NCI-H82 (cell line): Measurements from ENCODE around the gene PLEKHM3.
A peak's percentile ranks its signal among the peaks of the same experiment; 100 is the strongest.
"Not testable (repeated sequence)": the region's sequence is repeated elsewhere in the genome, so short reads cannot be mapped to it uniquely, and the experiment has no call there.

Source experiments
- DNase-seq: peaks from one replicate; lab custom pipeline; 2025; lab: John Stamatoyannopoulos, UW

PLEKHM3 gene

DNA sequence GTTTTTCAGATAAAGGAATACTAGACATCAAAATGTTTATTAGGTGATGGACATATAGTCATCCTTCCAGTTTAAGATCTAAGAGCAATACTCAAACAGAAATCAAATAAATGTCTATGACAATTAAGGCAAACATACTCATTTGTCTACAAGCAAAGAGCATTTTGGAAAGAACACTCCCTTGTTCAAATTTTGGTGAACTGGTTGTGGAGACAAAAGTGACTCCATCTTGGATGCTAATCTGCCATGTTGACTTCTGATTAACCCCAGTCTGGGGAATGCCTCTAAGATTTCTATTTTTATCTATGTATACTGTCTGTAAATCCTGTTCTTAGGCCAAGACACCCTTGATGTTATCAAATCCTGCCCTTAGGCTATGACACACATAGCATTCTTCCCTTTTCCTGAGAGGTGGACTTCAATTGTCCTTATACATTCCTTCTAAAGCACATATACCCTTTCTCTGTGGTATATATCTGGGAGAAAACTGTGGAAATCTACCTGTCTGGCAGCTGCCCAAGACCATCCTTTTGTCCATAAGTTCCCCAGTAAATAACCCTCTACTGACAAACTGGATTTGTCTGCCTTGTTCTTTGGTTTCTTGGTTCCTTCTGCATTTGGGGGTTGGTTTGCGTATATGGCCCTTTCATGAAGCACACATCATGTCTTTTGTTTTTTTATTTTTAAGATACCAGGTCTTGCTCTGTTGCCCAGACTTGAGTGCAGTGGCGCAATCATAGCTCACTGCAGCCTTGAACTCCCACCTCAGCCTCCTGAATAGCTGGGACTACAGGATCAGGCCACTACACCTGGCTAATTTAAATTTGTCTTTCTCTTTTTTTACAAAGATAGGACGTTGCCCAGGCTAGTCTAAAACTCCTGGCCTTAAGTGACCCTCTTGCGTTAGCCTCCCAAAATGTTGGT, 12.5 kb upstream of the PLEKHM3 start:
- no peak for DNase-seq

DNA sequence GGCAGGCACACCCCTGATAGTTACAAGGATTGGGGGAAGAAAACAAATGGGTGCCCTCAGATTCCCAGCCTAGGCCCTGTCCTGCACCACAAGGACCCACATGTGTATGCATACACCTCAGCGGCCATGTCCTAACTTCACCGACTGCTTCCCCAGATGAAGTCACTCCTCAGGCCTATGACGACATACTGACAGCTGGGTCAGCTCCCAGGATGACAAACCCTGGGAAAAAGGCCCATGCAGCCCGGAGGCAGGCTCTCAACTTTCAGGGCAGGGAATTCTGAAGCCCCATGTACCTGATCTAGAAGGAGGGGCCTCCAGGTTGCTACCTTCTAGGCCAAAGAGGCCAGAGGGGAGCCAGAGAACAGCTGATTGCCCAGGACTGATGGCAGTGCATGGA, 11.0 kb upstream of the PLEKHM3 start:
- no peak for DNase-seq

DNA sequence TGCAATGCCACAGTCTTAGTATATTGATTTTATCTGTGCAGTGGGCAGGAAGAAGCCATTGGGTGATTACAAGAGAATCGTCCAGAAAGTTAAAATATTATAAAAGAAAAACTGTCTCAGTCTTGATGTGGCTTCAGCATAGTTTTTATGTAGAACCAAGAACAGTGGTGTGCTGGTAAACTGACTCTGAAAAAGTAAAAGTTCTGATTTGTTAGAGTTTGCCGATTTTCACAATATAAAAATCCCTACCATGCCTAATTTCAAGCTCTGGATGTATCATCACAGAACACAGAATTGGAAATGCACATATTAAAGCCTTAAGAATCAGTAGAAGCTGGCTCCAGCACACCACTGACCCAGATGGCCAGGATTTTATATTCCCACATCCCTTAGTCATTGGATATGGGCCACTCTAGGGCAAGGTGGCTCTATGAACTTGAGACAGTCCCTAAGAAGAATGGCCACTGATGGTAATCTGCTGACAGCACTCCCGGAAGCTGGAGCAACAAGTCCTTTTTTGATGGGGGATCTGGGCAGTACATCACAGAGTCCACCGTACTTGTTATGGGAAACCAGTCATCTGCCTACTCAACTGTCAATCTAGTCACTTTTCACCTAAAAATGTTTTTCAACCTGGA, 9.3 kb upstream of the PLEKHM3 start:
- DNase-seq = no peak

DNA sequence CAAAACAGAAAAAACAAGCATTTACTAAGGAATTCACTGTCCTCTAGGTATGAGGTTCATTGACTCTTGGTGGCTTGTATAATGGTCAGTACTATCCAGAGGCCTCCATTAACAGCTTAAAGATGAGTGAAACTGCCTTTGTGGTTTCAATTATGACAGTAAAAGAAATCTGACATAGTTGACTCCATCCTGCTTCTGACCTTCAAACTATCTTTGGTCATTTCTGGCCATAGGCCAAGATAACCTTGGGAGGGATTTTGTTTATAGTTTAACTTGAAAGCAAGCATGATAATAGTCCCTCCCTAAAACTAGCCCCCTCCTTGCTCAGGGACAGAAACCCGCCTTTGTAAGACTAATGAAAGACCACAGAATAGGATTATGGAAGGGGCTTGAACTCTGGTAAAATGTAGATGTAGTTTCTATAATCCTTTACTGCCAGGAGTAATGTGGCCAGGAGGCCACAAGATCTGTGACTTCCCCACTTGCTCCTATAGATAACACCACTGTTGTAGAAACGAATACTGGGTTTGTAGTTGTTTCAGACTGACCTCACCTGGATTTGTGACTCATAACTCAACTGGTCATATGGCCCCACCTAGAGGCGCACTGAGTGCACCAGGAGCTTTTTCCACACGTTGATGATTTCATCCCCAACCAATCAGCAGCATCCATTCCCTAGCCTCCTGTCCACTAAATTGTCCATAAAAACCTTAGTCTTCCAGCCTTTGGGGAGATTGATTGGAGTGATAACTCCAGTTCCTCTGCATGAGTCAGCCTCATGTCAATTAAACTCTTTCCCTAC, 8.6 kb upstream of the PLEKHM3 start:
- DNase-seq = peak; percentile 68

DNA sequence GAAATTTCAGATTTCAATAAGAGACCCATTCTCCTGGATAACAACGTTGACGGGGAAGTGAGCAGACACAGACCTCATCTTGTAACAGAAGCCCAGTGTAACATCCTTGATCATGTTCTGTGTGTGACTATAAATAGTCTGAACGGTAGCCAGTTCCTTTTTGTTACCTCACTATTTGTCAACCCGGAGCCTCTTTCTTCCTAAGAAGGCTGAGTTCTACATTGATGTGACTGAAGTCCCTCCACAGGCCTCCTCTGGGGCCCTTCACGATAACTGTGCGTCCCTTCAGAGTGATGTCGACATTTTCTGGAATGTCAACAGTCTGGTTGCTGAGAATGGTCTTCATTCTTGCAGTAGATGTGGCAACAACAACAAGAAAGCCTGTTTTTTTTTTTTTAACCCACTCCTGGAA, 6.3 kb upstream of the PLEKHM3 start:
- no peak for DNase-seq

DNA sequence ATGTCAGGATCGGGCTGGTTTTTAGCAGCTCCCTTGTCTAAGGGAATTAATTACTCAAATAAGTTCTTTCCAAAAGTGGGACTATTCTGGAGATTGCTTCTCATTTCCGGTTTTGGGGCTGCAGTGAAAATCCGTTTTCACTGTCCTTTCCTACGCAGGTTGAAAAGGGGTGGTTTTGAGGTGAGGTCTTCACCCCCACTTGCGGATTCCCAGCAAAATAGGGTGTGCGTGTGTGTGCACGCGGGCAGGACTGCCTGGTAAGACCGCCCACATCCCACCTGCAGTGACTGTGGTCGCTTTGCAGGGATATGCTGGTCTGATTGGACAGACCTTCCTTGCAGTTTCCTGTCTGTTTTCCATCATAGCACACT, 472 bp upstream of the PLEKHM3 start:
- DNase-seq = peak; percentile 41

DNA sequence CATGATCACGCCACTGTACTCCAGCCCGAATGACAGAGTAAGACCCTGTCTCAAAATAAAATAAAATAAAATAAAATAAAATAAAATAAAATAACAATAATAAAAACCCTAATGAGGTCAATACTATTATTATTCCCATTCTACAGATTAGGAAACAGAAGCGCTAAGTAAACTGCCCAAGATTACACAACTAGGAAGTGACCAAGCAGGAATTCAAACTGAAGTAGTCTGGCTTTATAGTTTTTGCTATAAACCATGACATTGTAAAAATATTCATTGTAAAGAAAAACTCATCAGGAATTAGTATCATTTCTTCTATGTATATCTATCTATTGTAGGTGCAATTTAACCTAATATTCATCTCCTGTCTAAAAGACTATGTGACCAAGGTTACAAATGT, 1.2 kb downstream of the PLEKHM3 start:
- no peak for DNase-seq

DNA sequence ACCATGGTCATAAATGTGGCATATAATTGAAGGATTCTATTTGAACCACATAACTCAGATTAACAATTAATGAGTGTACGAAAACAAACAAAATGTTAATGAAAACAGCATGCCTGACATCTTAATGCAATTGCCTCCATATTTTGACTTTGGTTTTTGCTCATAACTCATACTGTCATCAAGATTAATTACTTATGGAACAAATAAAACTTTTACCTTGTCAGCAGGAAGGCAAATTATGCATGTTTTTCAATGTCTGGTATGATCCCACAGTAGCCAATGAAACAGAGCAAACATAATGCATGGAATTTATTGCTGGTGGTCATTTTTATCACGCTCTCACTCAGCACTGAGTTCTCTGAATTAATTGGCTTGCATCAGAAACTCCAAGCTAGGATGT, 5.1 kb downstream of the PLEKHM3 start:
- no peak for DNase-seq

DNA sequence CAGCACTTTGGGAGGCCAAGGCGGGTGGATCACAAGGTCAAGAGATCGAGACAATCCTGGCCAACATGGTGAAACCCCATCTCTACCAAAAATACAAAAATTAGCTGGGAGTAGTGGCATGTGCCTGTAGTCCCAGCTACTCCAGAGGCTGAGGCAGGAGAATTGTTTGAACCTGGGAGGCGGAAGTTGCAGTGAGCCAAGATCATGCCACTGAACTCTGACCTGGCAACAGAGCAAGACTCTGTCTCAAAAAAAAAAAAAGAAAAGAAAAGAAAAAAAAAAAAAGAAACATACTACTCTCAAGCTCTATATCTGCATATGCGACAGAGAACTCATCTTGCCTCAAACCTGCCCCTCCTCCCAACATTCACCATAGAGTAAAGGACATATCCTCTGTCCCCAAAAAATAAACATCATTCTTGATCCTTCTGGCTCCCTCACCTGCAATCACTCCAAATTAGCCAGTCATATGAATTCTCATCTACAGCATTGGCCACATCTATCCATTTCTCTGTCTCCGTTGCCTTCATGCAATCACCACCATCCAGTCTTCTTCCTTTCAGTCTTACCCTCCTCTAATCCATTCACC, 7.1 kb downstream of the PLEKHM3 start:
- not testable (repeated sequence) for DNase-seq

DNA sequence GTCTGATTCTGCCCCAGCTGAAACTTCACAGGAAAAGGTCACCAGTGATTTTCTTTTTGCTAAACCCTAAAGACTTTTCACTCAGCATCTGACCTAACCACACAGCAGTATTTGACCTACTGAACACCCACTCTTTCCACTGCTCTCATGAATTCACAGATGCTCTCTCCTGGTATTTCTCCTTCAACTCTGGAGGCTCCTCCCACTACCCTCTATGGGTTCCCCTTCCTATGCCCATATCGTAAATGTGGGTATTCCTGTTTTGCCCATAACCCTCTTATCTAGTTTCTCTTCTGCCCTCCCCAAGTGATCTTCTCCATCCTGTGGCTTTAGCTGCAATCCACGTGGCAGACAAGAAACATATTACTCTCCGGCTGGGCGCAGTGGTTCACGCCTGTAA, 7.6 kb downstream of the PLEKHM3 start:
- no peak for DNase-seq

DNA sequence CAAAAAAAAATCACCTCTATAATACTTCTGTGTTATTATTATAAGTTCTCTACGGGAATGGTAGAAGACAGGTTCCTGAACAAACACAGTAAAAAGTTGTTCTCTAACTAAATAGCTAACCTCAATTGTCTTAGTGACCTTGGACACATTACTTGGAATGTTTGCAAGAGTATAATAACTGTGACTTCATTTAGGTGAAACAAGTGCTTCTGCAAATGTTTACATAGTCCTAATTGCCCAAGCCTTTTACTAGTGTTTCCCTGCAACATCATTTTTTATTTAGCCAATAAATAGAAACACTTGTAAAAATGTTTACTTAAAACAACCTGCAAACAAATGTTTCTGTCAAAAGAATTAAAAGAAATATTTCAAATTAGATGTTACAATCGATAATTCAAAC, 9.9 kb downstream of the PLEKHM3 start:
- no peak for DNase-seq

DNA sequence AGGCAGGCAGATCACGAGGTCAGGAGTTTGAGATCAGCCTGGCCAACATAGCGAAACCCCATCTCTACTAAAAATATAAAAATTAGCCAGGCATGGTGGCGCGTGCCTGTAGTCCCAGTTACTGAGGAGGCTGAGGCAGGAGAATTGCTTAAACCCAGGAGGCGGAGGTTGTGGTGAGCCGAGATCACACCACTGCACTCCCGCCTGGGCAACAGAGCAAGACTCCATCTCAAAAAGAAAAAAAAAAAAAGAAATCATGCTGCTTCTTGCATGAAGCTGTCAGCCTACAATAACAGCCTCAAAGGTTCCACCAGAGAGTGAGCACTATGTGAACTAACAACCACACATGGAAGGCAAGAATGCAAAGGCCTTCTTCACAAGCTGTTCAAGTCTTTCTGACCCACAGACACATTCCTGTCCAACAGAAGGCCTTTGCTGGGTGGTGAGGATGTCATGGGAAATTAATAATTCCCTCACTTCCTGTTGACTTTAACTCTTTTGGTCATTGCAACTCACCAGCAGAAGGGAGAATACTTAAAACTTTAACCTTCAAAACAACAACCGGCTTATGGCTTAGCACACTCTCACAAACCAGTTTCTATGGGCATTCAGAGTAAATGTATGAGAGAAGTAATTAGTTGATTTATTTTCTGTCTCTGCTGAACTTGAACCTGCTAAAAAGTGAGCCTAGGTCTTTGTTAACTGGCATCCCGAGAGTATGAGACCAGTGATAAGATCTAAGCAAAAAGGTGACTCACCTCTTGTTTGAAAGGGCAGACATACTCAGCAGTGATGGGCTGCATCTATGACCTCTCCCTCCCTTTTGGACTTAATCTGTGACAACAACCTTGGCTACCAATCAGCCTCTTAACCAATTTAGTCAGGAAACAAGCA, 11.8 kb downstream of the PLEKHM3 start:
- DNase-seq = peak; percentile 26

DNA sequence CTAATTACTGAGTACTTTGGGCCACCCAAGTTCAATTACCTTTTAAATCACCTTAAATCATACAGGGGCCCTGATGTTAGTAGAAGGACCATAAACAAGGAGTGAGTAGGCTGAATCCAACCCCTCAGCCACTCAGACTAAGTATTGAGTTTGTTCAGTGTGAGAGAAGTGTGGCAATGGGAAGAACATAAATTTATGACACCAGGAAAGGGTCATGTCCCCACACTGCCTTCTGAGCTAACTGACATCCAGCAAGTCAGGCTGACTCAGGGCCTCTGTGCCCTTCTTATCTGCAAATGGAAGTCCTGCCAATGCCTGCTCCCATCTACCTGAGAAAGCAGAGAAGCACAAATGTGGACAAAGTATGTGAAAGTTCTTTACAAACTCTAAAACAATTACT, 12.9 kb downstream of the PLEKHM3 start:
- DNase-seq = no peak

DNA sequence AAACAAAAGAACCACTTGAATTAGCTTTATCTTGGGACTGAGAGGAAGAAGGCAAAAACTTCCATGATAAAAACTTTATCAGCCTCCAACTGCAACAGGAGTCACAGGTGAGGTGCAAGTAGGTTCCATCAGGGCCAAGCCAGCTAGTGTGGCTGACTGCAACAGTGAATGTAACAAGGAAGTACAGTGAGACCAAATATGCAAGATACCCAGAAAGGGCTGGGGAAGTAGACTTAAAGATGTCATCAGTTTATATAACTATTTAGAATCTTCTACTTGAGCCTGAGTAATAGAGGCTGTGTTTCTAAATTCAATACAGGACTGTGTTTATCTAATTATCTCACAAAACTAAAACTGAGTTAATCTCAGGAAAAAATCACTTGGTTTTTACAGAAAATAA, 14.8 kb downstream of the PLEKHM3 start:
- DNase-seq = no peak

DNA sequence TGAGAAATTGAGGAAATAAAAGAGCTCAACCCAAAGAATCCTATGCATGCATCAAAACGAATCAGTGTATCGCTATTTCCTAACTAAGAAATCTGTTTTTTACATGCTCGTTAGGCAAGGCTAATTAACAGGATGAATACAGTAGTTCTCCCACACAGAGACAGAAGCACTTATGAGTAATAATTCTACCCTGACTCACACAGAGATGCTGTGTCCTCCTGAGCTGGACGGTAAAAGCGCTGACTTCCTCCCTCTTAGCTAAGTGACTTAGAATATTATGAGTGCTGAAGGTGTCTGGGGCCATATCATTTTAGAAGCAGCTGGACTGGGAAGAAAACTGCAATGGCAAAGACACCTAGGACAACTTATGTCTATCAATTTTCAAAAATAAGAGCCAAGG, 18.5 kb downstream of the PLEKHM3 start:
- DNase-seq = no peak

DNA sequence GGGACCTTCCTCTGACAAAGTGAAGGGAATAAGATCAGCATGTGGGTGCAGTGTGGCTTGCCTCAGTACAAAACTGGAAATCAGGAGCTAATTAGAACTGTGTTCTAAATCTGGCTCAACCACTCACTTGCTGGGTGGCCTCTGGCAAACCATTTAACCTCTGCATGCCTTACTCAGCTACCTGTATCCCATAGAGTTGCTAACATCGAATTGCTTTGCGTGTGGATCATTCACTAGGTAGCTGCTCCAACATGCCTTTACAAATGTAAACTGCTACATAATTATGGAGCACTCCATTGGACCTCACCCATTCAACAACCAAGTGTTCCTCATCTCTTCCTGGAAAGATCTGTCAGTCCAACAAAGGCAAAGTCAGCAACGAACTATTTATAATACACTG, 19.0 kb downstream of the PLEKHM3 start:
- DNase-seq = no peak

DNA sequence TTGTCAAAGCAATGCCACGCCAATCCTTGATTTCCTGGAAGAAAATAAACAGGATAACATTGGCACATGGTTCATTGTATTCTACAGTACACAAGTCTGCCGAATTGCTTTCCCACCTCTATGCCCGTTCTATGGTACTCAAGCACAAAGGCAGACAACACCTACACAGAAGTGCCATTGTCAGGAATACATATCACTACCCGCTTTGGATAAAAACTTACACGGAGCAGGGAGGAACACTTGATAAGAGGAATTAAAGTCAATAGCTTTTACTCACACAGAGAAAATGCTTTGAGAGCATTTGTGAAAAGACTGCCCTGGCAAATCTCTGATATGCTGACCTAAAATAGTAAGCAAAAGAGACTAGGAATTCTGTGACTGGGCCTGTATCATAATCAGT, 23.4 kb downstream of the PLEKHM3 start:
- DNase-seq = no peak

DNA sequence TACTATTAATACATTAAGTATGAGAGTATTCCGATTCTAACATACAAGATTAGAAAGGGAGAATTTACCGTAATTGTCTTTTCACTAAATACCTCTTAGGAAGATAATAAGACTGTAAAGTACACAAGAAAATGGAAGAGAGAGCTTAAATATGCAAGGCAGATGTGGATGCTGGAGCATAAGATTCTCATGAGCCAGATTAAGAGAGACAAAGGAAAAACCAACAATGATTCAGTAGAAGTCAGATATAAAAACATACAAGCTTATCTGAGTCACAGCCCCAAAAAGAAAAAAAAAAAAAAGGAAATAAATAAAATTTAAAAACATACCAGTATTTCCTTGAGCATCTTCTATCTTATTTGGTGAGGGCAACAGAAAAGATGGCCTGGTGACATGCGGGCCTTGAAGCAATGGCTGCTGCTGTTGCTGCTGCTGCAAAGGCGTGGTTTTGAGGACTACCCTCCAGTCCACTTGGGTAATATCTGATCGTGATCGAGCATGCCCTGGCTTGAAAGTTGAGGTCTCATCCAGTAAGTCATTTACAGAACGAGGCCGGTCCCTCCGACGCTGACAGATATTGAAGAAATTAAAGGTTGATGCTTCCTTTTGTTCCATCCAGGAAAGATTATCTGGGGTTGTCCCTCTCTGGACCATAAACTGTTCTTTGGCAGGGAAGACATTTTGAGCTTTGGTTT, 24.5 kb downstream of the PLEKHM3 start:
- no peak for DNase-seq

DNA sequence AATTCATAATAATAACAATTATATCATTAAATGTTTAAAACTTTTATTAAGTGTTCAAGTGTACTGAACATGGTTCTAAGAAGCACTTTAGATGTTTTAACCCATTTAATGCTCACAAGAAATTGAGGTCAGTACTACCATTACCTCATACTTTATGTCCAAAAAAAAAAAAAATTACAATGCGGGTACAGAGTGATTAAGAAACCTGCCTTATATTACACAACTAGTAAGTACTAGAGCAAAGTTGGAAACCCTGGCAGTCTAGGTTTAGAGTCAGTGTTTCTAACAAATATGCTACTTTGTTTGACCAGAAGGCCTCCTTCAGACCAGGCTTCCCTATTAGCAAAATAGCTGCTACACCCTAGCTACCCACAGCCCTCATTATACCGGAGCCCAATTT, 28.5 kb downstream of the PLEKHM3 start:
- DNase-seq = no peak

DNA sequence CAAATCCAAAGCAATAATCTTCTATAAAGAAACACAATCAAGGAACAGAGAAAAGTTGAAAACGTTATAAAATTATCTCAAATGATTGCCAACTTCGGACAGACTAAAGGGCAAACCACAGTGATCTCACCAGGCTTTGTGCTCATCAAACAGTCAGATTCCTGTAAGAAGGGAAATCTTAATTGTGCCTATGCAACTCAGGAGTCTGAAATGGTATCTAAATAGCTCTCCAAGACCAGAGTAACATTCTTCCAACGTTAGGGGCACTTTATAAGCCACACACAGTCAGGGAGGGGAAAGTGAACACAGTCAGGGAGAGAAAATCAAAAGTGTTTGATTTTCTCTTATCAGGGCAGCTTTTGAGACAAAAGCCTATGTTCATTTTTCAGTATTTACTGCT, 29.4 kb downstream of the PLEKHM3 start:
- no peak for DNase-seq
